ENCODE results near the gene IL9. TPM values are rescaled to one million over a fixed set of nuclear protein-coding genes. Genes with fewer than 3 reads are reported as not detected.

IL9 gene
- total and polyA plus RNA-seq, 2 of the 13 experiments (the other 11 are each of a cell fraction or from before 2014, with no cell fraction given) = not detected

GRCh38 chr5:135857630-135858311 lies 37.9 kb downstream of the IL9 start (continued):
- TF ChIP-seq, protein P1, sequence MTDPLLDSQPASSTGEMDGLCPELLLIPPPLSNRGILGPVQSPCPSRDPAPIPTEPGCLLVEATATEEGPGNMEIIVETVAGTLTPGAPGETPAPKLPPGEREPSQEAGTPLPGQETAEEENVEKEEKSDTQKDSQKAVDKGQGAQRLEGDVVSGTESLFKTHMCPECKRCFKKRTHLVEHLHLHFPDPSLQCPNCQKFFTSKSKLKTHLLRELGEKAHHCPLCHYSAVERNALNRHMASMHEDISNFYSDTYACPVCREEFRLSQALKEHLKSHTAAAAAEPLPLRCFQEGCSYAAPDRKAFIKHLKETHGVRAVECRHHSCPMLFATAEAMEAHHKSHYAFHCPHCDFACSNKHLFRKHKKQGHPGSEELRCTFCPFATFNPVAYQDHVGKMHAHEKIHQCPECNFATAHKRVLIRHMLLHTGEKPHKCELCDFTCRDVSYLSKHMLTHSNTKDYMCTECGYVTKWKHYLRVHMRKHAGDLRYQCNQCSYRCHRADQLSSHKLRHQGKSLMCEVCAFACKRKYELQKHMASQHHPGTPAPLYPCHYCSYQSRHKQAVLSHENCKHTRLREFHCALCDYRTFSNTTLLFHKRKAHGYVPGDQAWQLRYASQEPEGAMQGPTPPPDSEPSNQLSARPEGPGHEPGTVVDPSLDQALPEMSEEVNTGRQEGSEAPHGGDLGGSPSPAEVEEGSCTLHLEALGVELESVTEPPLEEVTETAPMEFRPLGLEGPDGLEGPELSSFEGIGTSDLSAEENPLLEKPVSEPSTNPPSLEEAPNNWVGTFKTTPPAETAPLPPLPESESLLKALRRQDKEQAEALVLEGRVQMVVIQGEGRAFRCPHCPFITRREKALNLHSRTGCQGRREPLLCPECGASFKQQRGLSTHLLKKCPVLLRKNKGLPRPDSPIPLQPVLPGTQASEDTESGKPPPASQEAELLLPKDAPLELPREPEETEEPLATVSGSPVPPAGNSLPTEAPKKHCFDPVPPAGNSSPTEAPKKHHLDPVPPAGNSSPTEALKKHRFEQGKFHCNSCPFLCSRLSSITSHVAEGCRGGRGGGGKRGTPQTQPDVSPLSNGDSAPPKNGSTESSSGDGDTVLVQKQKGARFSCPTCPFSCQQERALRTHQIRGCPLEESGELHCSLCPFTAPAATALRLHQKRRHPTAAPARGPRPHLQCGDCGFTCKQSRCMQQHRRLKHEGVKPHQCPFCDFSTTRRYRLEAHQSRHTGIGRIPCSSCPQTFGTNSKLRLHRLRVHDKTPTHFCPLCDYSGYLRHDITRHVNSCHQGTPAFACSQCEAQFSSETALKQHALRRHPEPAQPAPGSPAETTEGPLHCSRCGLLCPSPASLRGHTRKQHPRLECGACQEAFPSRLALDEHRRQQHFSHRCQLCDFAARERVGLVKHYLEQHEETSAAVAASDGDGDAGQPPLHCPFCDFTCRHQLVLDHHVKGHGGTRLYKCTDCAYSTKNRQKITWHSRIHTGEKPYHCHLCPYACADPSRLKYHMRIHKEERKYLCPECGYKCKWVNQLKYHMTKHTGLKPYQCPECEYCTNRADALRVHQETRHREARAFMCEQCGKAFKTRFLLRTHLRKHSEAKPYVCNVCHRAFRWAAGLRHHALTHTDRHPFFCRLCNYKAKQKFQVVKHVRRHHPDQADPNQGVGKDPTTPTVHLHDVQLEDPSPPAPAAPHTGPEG (CRISPR knock-in tag; IDR thresholded peaks at IDR 0.05) = no peak
- TF ChIP-seq ZNF451 (CRISPR knock-in tag; IDR thresholded peaks at IDR 0.05) = no peak

- CTCF ChIA-PET (ENCODE audit: low intra/inter-chr PET ratio, low total read pairs) = no interaction called here
- in situ Hi-C loops (cut with HindIII; ENCODE audit: extremely low pct_ligation_motif_present, low pct_unique_long_range_greater_than_20kb) (loop anchor here (25.0 kb wide), 1 partner anchor 560 kb away; no protein-coding TSS in a partner anchor), intact Hi-C loops (cut with micrococcal nuclease; ENCODE audit: unreplicated experiment) (no loop called here)
- no peak overlapping the region for H3K27ac ChIP-seq (ENCODE audit: extremely low read length, insufficient read depth, low read length)
- POLR2A ChIA-PET = no interaction called here
- DNase-seq (ENCODE audit: low spot score) (no peak), ATAC-seq (no peak), FAIRE-seq (no peak)
- no peak overlapping the region for H3K4me3 ChIP-seq (replicated peaks in 1 of 3; ENCODE audit: insufficient read depth in 1 of 3, low read depth in 2 of 3, low read length in 3 of 3)
- H2AFZ ChIP-seq (ENCODE audit: low read length) = no peak overlapping the region
- BruUV-seq (replicated peaks) = no TSS peak
- H3K9ac ChIP-seq (ENCODE audit: insufficient read depth, low read depth, low read length) = no peak overlapping the region
- H3K4me1 ChIP-seq (ENCODE audit: insufficient read depth, low read length) = no peaks in the 10 kb centered on the region
- WGBS (ENCODE audit: low lambda C conversion rate) = 62% methylated on average over 30 of the region's 34 CpGs
- no peaks in the 10 kb centered on the region for H3K9me3 ChIP-seq (ENCODE audit: low read length)
- no peak overlapping the region for H3K4me2 ChIP-seq (ENCODE audit: low read depth, low read length)
- peaks cover 0 to 21% of the 10 kb centered on the region in 2 experiments; a peak in 2 of 5 replicates for H3K27me3 ChIP-seq (ENCODE audit: control insufficient read depth in 1 of 2, insufficient read depth in 2 of 2, low read length in 2 of 2)
- H4K20me1 ChIP-seq (ENCODE audit: insufficient read depth, low read length) = no peaks in the 10 kb centered on the region
- no peaks in the 10 kb centered on the region for H3K79me2 ChIP-seq (ENCODE audit: insufficient read depth, low read length)
- H3K36me3 ChIP-seq (replicated peaks in 1 of 2; ENCODE audit: control insufficient read depth in 1 of 2, insufficient read depth in 2 of 2, low read length in 2 of 2) = no peaks in the 10 kb centered on the region
- no peak for TF ChIP-seq NFE2L1 (CRISPR knock-in tag; IDR thresholded peaks at IDR 0.05; ENCODE audit: borderline replicate concordance)
- no peak for TF ChIP-seq THYN1 (CRISPR knock-in tag; IDR thresholded peaks at IDR 0.05; ENCODE audit: borderline replicate concordance, low read depth)
- TF ChIP-seq, protein P2, sequence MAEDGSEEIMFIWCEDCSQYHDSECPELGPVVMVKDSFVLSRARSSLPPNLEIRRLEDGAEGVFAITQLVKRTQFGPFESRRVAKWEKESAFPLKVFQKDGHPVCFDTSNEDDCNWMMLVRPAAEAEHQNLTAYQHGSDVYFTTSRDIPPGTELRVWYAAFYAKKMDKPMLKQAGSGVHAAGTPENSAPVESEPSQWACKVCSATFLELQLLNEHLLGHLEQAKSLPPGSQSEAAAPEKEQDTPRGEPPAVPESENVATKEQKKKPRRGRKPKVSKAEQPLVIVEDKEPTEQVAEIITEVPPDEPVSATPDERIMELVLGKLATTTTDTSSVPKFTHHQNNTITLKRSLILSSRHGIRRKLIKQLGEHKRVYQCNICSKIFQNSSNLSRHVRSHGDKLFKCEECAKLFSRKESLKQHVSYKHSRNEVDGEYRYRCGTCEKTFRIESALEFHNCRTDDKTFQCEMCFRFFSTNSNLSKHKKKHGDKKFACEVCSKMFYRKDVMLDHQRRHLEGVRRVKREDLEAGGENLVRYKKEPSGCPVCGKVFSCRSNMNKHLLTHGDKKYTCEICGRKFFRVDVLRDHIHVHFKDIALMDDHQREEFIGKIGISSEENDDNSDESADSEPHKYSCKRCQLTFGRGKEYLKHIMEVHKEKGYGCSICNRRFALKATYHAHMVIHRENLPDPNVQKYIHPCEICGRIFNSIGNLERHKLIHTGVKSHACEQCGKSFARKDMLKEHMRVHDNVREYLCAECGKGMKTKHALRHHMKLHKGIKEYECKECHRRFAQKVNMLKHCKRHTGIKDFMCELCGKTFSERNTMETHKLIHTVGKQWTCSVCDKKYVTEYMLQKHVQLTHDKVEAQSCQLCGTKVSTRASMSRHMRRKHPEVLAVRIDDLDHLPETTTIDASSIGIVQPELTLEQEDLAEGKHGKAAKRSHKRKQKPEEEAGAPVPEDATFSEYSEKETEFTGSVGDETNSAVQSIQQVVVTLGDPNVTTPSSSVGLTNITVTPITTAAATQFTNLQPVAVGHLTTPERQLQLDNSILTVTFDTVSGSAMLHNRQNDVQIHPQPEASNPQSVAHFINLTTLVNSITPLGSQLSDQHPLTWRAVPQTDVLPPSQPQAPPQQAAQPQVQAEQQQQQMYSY (CRISPR knock-in tag; IDR thresholded peaks at IDR 0.05) = no peak
- TF ChIP-seq, protein P3, sequence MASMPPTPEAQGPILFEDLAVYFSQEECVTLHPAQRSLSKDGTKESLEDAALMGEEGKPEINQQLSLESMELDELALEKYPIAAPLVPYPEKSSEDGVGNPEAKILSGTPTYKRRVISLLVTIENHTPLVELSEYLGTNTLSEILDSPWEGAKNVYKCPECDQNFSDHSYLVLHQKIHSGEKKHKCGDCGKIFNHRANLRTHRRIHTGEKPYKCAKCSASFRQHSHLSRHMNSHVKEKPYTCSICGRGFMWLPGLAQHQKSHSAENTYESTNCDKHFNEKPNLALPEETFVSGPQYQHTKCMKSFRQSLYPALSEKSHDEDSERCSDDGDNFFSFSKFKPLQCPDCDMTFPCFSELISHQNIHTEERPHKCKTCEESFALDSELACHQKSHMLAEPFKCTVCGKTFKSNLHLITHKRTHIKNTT (CRISPR knock-in tag; IDR thresholded peaks at IDR 0.05) = no peak
- TF ChIP-seq IRF1 (CRISPR knock-in tag; IDR thresholded peaks at IDR 0.05; ENCODE audit: low read depth) = no peak
Measured at GRCh38 chr5:135851915-135852845, 43.5 kb downstream of the IL9 start.
